ENCODE results near the gene ME3. TPM values are rescaled to one million over a fixed set of nuclear protein-coding genes. Genes with fewer than 3 reads are reported as not detected.

The ME3 gene
- total RNA-seq, result 24.8 and 60.0 TPM in 2 replicates

DNA sequence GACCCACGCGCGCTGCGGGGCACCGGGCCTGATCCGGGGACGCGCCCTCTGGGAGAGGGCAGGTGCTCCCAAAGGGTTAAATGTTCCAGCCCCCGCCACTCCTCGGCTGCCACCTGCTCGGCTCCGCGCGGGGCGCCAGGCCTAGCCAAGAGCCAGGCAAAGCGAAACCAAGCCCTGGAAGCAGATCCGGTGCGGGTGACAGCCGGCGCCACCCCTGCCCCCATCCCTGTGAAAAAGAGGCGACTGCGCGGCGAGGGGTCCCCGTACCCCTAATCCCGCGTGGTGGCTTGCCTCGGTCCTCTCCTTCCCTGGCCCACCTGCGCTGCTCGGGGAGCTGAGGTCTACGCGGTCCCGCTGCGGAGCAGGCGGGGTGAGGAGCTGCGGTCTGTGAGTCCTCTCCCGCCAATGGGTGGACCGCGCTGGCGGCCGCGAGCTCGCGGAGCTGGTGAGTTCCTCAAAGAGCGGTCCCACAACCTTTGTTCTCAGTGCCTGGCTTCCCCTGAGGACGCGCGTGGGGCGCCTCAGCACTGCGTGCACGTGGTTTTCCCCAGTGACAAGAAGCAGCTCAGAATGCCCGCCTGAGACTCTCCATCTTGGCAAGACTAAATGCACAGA lies at the start of gene ME3:
ME3 (minus strand) TSS at position 610 of the 615 bp plus-strand sequence.

Other genes with a start within 250 kb of the ME3 start
- gene PRSS23, start 127.9 kb upstream of the ME3 start, total RNA-seq, result 88.8 and 92.9 TPM in 2 replicates

Data from mesangial cell (primary cell).